SK-N-MC (cell line): ENCODE measurements around the gene CEP55.
A peak's percentile ranks its signal among the peaks of the same experiment; 100 is the strongest.

ENCODE experiments used
- DNase-seq: peaks from one replicate; pipeline ENCODE4 v3.0.0-alpha.2; 2011; ENCODE audit warnings: low read depth, low spot score
- H3K27ac ChIP-seq: fragments of 200-600 bp; sonication (generic); 2 replicates; pipeline ENCODE4 v1.5.1; 2016; ENCODE audit warnings: mixed run types
- H3K36me3 ChIP-seq: fragments of 200-600 bp; sonication (generic); 2 replicates; pipeline ENCODE4 v1.6.1; 2017; ENCODE audit warnings: antibody characterized with exemption, low read length, mixed read lengths; ENCODE audit not compliant: insufficient read depth
- H3K4me3 ChIP-seq: fragments of 200-600 bp; sonication (generic); 2 replicates; pipeline ENCODE4 v1.5.1; 2016
- H3K9ac ChIP-seq: fragments of 200-600 bp; sonication (generic); 2 replicates; pipeline ENCODE4 v1.8.0; 2017; ENCODE audit warnings: mixed run types, mixed read lengths; ENCODE audit not compliant: insufficient read length
- H3K9me3 ChIP-seq: fragments of 200-600 bp; sonication (generic); 2 replicates; pipeline ENCODE4 v1.6.1; 2017; ENCODE audit warnings: low read depth, mild to moderate bottlenecking, antibody characterized with exemption, low read length, moderate library complexity, mixed read lengths
- EZH2 ChIP-seq: fragments of 200-600 bp; sonication (generic); IDR thresholded peaks from one replicate; pipeline ENCODE4 v1.6.1; 2017; ENCODE audit warnings: antibody characterized with exemption
- FOXP2 ChIP-seq: optimal IDR thresholded peaks from 2 replicates; pipeline ENCODE3; 2011; ENCODE audit warnings: mild to moderate bottlenecking, moderate library complexity; ENCODE audit not compliant: insufficient read depth; ENCODE audit errors: extremely low read length, control extremely low read depth
- POLR2AphosphoS5 ChIP-seq: IDR thresholded peaks from 2 replicates; pipeline ENCODE4 v1.6.1; 2012; ENCODE audit warnings: mild to moderate bottlenecking, low read depth, low read length, borderline replicate concordance

Gene CEP55

DNA sequence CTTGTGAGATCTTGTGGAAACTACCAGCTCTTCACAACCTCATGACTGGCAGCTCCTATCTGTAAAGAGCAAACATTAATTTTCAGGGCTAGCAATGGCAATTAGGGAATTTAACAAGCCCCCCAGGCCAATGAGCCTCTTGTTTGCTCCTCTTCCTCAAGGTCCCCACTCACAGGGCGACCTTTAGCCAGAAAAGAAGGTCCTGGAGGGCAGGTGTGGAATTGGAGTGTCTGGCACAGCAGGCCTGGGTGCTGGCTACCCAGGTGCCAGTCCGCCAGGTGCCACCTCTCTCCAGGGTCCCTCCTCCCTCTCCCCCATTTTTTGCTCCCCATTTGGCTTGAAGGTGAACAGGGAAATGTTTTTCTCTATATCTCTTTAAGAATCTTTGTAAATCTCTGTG is 1.9 kb upstream of the CEP55 start:
- Histone ChIP-seq H3K9ac (no peak overlapping the region), H3K4me3 (no peak overlapping the region), H3K27ac (no peak overlapping the region), H3K9me3 (no peaks in the 10 kb centered on the region), H3K36me3 (no peaks in the 10 kb centered on the region)
- TF ChIP-seq FOXP2, result no peak
- no peak for TF ChIP-seq EZH2
- no peak for TF ChIP-seq POLR2AphosphoS5
- DNase-seq, result no peak

DNA sequence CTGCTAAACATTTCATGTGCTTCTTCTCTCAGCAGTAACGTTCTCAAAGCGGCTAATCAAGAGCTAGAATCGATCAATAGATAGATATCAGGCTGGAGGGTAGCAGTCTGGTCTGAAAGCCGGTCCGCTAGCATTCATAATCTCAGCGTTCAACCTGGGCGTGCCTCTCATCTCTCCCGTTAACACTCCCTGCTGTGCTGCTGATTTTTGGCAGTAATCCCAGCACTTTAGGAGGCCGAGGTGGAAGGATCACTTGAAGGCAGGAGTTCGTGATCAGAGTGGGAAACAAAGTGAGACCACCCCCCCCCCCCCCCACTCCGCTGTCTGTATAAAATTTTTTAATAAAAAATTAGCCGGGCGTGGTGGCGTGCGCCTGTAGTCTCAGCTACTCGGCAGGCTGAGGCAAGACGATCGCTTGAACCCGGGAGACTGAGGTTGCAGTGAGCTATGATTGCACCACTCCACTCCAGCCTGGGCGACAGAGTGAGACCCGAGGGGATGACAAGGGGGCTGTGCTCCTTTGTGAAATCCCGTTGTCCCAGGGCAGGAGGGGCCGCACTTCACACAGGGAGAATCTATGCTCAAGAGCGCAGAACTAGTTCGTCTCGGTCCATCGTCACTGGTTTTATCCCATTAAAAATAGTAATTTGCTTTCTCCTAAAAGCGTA is 624 bp upstream of the CEP55 start:
- Histone ChIP-seq H3K9ac (peak overlapping the region; percentile 63), H3K9me3 (no peaks in the 10 kb centered on the region), H3K36me3 (no peaks in the 10 kb centered on the region), H3K4me3 (peak overlapping the region; percentile 79), H3K27ac (0 out of 2 replicates have a peak overlapping the region, but pooled peaks have one; percentile 19)
- no peak for TF ChIP-seq EZH2
- no peak for TF ChIP-seq POLR2AphosphoS5
- TF ChIP-seq FOXP2, result no peak
- no peak for DNase-seq

DNA sequence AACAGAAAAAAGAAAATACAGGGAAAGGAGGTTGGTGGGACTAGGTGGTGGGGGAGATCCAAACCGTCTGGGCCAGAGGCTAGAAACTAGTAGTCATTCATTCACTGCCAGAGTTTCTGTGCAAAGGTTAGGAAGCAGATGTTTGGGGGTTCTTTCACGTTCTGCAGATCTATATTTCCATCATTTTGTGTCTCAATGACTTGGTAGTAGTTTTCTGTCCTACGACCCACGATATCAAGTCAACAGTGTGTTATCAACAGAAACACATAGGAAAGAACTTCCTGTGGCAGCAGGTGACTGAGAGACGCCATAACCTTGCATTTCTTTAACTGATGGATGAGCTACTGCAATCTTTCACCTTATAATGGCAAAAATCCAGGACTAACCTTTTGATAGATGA is 1.8 kb downstream of the CEP55 start:
- H3K9me3 ChIP-seq, result no peaks in the 10 kb centered on the region
- DNase-seq, result no peak
- no peak overlapping the region for H3K9ac ChIP-seq
- H3K27ac ChIP-seq, result no peak overlapping the region
- no peak for TF ChIP-seq FOXP2
- no peak for TF ChIP-seq EZH2
- TF ChIP-seq POLR2AphosphoS5, result no peak
- H3K4me3 ChIP-seq, result peak overlapping the region; percentile 36
- H3K36me3 ChIP-seq, result peaks cover 6% of the 10 kb centered on the region

DNA sequence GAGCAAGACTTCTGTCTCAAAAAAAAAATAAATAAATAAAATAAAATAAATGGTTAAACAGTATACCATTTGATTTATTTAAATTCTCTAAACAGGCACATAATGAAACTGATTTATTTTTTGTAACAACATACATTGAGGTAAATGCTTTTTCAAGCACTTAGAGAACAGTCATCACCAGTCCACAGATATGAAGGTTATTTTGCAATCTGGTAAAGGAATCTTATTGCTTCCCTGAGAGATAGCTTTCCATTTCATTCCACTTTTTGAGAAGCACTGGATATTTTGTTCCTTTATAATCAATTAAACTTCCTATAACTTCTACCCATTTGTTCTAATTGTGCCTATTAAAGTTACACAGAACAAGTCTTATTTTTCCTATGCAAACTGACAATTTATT is 5.2 kb downstream of the CEP55 start:
- H3K9me3 ChIP-seq, result no peaks in the 10 kb centered on the region

GRCh38 chr10:93503075-93503474 is 6.7 kb downstream of the CEP55 start:
- H3K27ac ChIP-seq, result no peak overlapping the region
- no peak overlapping the region for H3K9ac ChIP-seq
- no peak overlapping the region for H3K4me3 ChIP-seq
- no peaks in the 10 kb centered on the region for H3K9me3 ChIP-seq
- TF ChIP-seq POLR2AphosphoS5, result no peak
- peaks cover 12% of the 10 kb centered on the region for H3K36me3 ChIP-seq
- DNase-seq, result no peak

More for the DNA sequence above, 5.2 kb downstream of the CEP55 start:
- H3K36me3 ChIP-seq, result peaks cover 12% of the 10 kb centered on the region
- no peak overlapping the region for H3K9ac ChIP-seq
- no peak for TF ChIP-seq EZH2
- TF ChIP-seq FOXP2, result no peak
- TF ChIP-seq POLR2AphosphoS5, result no peak
- H3K4me3 ChIP-seq, result no peak overlapping the region
- DNase-seq, result no peak
- H3K27ac ChIP-seq, result no peak overlapping the region

- H3K4me3 ChIP-seq, result no peak overlapping the region
- H3K9me3 ChIP-seq, result no peaks in the 10 kb centered on the region
- peaks cover 12% of the 10 kb centered on the region for H3K36me3 ChIP-seq
- TF ChIP-seq POLR2AphosphoS5 (no peak), FOXP2 (no peak), EZH2 (no peak)
- H3K9ac ChIP-seq, result no peak overlapping the region
- H3K27ac ChIP-seq, result no peak overlapping the region
- DNase-seq, result no peak
Measured at GRCh38 chr10:93505075-93505474, 8.7 kb downstream of the CEP55 start.

DNA sequence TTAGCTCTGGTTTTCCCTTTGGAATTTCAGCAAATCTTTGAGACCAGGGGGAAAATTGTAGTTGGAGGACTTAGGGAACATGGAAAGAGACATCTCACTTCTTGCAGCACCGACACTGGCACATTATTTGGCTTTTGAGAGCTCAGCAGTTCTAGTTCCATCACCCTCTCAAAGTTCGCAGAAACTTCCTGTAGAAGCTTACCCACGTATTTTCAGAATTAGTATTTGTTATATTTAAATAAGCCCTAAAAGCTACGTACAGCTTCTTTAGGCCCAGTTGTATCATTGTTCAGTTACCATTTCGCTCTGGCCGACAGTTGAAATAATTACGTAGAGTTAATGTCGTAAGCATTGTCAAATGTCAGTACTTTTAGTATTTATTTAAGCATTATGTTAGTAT is 13.4 kb downstream of the CEP55 start:
- no peak overlapping the region for H3K27ac ChIP-seq
- H3K9ac ChIP-seq, result no peak overlapping the region
- no peak for DNase-seq
- H3K9me3 ChIP-seq, result no peaks in the 10 kb centered on the region
- no peak overlapping the region for H3K4me3 ChIP-seq
- peaks cover 3% of the 10 kb centered on the region; the same call in 1 of the 2 replicates for H3K36me3 ChIP-seq
- TF ChIP-seq EZH2 (no peak), POLR2AphosphoS5 (no peak), FOXP2 (no peak)

DNA sequence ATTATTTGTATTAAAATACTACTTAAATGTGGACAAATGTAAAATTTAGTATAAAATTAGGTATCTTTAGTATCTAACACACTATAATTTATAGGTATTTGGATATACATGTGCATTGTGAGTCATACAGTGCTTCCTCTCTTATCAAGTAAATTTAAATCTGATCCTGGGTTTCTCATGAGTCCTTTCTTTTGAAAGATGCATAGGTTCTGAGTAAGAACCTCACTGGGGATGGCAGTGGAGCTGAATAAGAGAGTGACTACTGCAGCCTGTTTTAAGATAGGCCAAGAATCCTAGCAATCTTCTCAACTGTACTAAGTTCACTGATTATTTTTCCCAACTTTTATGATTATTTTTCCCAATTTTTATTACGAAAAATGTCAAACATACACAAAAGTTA is 16.2 kb downstream of the CEP55 start:
- peaks cover 19% of the 10 kb centered on the region for H3K36me3 ChIP-seq
- no peak overlapping the region for H3K9ac ChIP-seq
- H3K4me3 ChIP-seq, result no peak overlapping the region
- TF ChIP-seq FOXP2 (no peak), EZH2 (no peak), POLR2AphosphoS5 (no peak)
- H3K9me3 ChIP-seq, result no peaks in the 10 kb centered on the region
- no peak for DNase-seq
- no peak overlapping the region for H3K27ac ChIP-seq

GRCh38 chr10:93513091-93513490 is 16.7 kb downstream of the CEP55 start:
- Histone ChIP-seq H3K4me3 (no peak overlapping the region), H3K9ac (no peak overlapping the region), H3K9me3 (no peaks in the 10 kb centered on the region), H3K27ac (no peak overlapping the region), H3K36me3 (peaks cover 24% of the 10 kb centered on the region)
- no peak for DNase-seq
- TF ChIP-seq POLR2AphosphoS5 (no peak), EZH2 (no peak), FOXP2 (no peak)
